IPS DF 6.9 (cell line): ENCODE measurements around the gene MCF2L.

Source experiments
- DNase-seq: peaks from one replicate; pipeline ENCODE4 v3.0.0-alpha.2; 2013; ENCODE audit warnings: low read depth, low spot score
- H3K27ac ChIP-seq: one replicate; pipeline ENCODE4 v1.5.1; 2013; ENCODE audit warnings: low read length, control low read depth
- H3K27me3 ChIP-seq: 2 replicates; pipeline ENCODE4 v1.6.1; 2013; ENCODE audit warnings: mild to moderate bottlenecking, low read length; ENCODE audit not compliant: control insufficient read depth, insufficient read depth
- H3K36me3 ChIP-seq: 2 replicates; pipeline ENCODE4 v1.6.1; 2013; ENCODE audit warnings: low read length; ENCODE audit not compliant: control insufficient read depth, insufficient read depth
- H3K4me1 ChIP-seq: 2 replicates; pipeline ENCODE4 v1.6.1; 2013; ENCODE audit warnings: low read length; ENCODE audit not compliant: control insufficient read depth, insufficient read depth
- H3K4me3 ChIP-seq: 2 replicates; pipeline ENCODE4 v1.5.1; 2013; ENCODE audit warnings: mild to moderate bottlenecking, low read length
- H3K9me3 ChIP-seq: 2 replicates; pipeline ENCODE4 v1.6.1; 2013; ENCODE audit warnings: low read length, inconsistent platforms; ENCODE audit not compliant: control insufficient read depth, insufficient read depth
- WGBS: extraction: QIAGEN DNeasy Blood & Tissue Kit; methylation state at CpG from one replicate; pipeline ENCODE4 v1.1.7; 2013; ENCODE audit warnings: mixed read lengths, missing lambda C conversion rate; ENCODE audit not compliant: insufficient read length, insufficient coverage; 5-methylcytosine and 5-hydroxymethylcytosine counted together

The MCF2L gene

DNA sequence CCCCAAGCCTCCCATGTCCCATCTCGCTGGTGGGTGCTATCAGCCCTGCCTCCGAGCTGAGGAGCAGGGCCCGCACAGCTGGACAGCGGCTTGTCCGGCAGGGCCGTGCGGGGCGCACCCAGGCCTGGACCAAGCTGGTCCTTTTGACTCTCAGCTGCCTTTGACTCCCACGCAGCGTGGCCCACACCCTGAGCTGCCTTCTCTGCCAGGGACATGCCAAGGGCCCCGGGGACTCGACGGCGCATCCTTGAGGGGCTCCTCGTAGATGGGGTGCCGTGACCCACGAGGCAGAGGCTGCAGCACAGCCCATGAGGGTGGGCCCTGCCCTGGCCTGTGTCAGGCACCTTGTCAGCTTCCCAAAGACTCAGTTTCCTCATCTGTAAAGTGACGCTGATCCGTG, 97.7 kb downstream of the MCF2L start:
- no peak overlapping the region for H3K4me3 ChIP-seq
- H3K36me3 ChIP-seq: 0 out of 2 replicates have a peak, but pooled peaks cover 2% of the 10 kb centered on the region
- DNase-seq: no peak
- WGBS: no CpG with 5 or more reads among the region's 19 CpGs
- no peaks in the 10 kb centered on the region for H3K27me3 ChIP-seq
- no peaks in the 10 kb centered on the region for H3K9me3 ChIP-seq
- H3K27ac ChIP-seq: no peak overlapping the region
- H3K4me1 ChIP-seq: no peaks in the 10 kb centered on the region; the same call in 1 of the 2 replicates

DNA sequence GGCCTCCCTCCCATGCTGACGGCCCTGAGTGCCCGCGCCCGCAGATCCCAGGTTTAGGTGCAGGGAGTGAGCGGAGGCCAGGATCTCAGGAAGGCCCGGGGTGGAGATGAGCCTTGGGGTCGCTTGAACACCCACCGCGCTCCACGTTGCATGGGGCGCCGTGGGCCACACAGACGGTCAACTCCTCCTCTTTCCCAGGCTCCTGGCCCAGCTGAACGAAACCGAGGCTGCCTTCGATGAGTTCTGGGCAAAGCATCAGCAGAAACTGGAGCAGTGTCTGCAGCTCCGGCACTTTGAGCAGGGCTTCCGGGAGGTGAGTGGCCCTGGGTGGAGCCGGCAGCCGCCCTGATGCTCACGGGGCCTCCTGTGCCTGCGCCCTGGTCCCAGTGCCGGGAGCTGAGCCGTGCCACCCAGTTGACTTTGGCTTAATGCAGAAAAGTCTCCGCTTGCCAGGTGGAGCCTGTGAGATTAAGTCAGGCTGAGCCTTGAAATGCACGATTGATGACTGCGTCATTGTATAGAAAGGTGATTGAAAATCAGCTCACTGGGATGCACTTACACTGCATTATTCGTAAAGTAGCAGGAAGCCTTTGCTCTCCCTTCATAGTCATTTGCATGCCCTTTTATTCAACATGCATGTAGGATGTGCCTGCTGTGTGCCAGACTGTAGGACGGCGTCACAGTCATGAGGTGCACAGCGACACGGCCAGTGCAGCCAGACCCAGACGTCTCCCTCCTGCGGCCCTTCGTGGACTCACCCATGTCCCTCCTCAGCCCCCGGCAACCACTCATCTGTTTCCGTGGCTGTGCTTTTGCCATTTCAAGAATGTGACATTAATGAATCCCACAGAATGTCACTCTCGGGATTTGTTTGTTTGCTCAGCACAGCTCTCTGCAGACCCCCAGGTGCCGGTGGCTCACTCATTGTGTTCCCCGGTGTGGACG, 101.1 kb downstream of the MCF2L start:
- H3K4me1 ChIP-seq: no peaks in the 10 kb centered on the region; the same call in 1 of the 2 replicates
- DNase-seq: no peak
- H3K9me3 ChIP-seq: no peaks in the 10 kb centered on the region
- no peak overlapping the region for H3K27ac ChIP-seq
- WGBS: no CpG with 5 or more reads among the region's 41 CpGs
- H3K4me3 ChIP-seq: no peak overlapping the region
- 0 out of 2 replicates have a peak, but pooled peaks cover 2% of the 10 kb centered on the region for H3K36me3 ChIP-seq
- H3K27me3 ChIP-seq: no peaks in the 10 kb centered on the region

DNA sequence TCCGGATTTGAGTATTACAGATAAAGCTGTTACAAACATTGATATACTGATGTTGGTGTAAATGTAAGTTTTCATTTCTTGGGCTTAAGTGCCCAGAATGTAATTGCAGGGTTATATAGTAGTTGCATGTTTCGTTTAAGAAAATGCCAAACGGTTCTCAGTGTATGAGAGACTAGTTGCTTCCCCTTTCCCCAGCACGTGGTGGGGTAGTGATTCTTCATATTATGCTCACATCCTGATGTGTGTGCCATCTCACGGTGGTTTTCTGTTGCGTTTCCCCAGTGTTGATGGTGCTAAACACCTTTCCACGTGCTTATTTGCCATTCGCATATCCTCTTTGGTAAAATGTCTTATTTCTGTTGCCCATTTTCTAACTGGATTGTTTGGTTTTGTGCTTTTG, 101.8 kb downstream of the MCF2L start:
- WGBS: no CpG with 5 or more reads among the region's 8 CpGs
- Histone ChIP-seq H3K4me1 (no peaks in the 10 kb centered on the region; the same call in 1 of the 2 replicates), H3K4me3 (no peak overlapping the region), H3K9me3 (no peaks in the 10 kb centered on the region), H3K27me3 (no peaks in the 10 kb centered on the region), H3K27ac (no peak overlapping the region), H3K36me3 (0 out of 2 replicates have a peak, but pooled peaks cover 2% of the 10 kb centered on the region)
- DNase-seq: no peak

DNA sequence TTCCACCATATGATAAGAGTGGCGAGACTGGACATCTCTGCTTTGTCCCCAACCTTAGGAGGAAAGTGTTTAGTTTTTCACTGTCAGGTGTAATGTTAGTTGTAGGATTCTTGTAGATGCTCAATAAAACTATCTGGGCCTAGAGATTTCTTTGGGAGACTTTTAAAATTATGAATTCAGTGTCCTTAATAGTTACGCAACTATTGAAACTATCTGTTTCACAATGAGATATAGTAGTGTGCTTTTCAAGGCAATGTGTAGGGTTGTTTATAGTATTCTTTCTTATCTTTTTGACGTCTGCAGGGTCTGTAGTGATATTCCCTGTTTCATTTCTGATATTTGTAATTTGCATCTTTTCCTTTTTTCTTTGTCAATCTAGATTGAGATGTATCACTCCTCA, 103.4 kb downstream of the MCF2L start:
- WGBS: no CpG with 5 or more reads among the region's 3 CpGs

DNA sequence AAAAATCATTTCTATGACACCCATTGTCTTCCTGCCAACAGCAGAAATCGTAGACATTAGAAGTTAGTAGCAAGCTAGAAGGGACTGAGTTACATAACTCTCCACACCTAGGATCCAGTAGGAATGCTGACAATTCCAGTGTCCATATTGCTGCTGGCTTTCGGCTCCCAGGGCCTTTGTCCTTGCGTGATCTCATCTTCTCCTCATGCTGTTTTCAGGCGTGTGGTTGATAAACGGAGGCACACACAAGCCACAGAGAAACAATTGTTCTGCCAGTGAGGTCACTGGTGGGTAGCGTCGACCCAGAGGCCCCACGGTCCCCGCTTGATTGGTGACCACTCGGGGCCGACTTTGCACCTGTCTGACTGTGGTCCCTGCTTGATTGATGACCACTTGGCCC, 104.9 kb downstream of the MCF2L start:
- H3K4me1 ChIP-seq: no peaks in the 10 kb centered on the region; the same call in 1 of the 2 replicates
- H3K27ac ChIP-seq: no peak overlapping the region
- H3K36me3 ChIP-seq: no peaks in the 10 kb centered on the region
- H3K4me3 ChIP-seq: no peak overlapping the region
- WGBS: no CpG with 5 or more reads among the region's 11 CpGs
- H3K27me3 ChIP-seq: no peaks in the 10 kb centered on the region
- H3K9me3 ChIP-seq: no peaks in the 10 kb centered on the region
- no peak for DNase-seq

More for the DNA sequence above, 103.4 kb downstream of the MCF2L start:
- Histone ChIP-seq H3K36me3 (no peaks in the 10 kb centered on the region), H3K4me3 (no peak overlapping the region), H3K4me1 (no peaks in the 10 kb centered on the region; the same call in 1 of the 2 replicates), H3K27ac (no peak overlapping the region), H3K27me3 (no peaks in the 10 kb centered on the region), H3K9me3 (no peaks in the 10 kb centered on the region)
- DNase-seq: no peak

DNA sequence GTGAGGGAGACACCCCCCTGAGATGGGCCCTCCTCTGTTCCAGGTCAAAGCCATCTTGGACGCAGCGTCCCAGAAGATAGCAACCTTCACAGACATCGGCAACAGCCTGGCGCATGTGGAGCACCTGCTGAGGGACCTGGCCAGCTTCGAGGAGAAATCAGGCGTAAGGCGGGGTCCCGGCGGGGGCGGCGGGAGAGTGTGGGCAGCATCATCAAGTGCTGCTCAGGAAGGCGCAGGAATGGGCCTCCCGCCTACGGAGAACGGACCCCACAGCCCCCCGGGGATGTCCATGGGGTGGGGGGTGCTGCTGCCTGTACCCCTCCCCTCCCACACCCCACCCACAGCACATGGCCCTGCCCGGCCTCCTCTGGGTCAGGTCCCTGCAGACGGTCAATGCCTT, 105.4 kb downstream of the MCF2L start:
- Histone ChIP-seq H3K4me3 (no peak overlapping the region), H3K27me3 (no peaks in the 10 kb centered on the region), H3K36me3 (no peaks in the 10 kb centered on the region), H3K9me3 (no peaks in the 10 kb centered on the region), H3K27ac (no peak overlapping the region), H3K4me1 (no peaks in the 10 kb centered on the region; the same call in 1 of the 2 replicates)
- DNase-seq: no peak
- WGBS: no CpG with 5 or more reads among the region's 18 CpGs

DNA sequence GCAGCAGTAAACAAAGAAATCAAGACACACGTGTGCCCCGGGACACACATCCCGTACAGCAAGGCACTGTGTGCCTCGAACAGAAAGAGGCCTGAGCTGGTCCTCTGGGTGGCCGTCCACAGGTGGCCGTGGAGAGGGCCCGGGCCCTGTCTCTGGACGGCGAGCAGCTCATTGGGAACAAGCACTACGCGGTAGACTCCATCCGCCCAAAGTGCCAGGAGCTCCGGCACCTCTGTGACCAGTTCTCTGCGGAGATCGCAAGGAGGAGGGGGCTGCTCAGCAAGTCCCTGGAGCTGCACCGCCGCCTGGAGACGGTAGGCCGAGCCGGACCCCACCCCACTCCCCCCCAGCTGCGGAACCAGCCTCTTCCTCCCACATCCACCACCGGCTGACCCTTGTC, 105.9 kb downstream of the MCF2L start:
- H3K27me3 ChIP-seq: no peaks in the 10 kb centered on the region
- H3K4me1 ChIP-seq: no peaks in the 10 kb centered on the region; the same call in 1 of the 2 replicates
- WGBS: no CpG with 5 or more reads among the region's 22 CpGs
- no peak overlapping the region for H3K27ac ChIP-seq
- DNase-seq: no peak
- H3K4me3 ChIP-seq: no peak overlapping the region
- H3K36me3 ChIP-seq: no peaks in the 10 kb centered on the region
- no peaks in the 10 kb centered on the region for H3K9me3 ChIP-seq

DNA sequence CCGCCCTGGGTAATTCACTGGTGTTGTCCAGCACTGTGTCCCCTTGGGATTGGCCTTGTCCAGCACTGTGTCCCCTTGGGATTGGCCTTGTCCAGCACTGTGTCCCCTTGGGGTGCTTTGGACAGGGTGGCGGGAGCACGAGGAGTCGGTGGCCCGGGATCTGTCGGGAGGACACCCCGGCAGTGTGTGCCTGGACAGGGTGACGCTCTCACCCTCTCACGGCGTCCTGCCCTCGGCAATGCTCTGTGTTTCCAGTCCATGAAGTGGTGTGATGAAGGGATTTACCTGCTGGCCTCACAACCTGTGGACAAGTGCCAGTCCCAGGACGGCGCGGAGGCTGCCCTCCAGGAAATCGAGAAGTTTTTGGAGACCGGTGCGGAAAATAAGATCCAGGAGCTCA, 106.7 kb downstream of the MCF2L start:
- no peaks in the 10 kb centered on the region for H3K4me1 ChIP-seq
- H3K9me3 ChIP-seq: no peaks in the 10 kb centered on the region
- no peak overlapping the region for H3K27ac ChIP-seq
- no peaks in the 10 kb centered on the region; the same call in 1 of the 2 replicates for H3K36me3 ChIP-seq
- no peak for DNase-seq
- no CpG with 5 or more reads among the region's 17 CpGs for WGBS
- H3K27me3 ChIP-seq: no peaks in the 10 kb centered on the region
- H3K4me3 ChIP-seq: no peak overlapping the region

DNA sequence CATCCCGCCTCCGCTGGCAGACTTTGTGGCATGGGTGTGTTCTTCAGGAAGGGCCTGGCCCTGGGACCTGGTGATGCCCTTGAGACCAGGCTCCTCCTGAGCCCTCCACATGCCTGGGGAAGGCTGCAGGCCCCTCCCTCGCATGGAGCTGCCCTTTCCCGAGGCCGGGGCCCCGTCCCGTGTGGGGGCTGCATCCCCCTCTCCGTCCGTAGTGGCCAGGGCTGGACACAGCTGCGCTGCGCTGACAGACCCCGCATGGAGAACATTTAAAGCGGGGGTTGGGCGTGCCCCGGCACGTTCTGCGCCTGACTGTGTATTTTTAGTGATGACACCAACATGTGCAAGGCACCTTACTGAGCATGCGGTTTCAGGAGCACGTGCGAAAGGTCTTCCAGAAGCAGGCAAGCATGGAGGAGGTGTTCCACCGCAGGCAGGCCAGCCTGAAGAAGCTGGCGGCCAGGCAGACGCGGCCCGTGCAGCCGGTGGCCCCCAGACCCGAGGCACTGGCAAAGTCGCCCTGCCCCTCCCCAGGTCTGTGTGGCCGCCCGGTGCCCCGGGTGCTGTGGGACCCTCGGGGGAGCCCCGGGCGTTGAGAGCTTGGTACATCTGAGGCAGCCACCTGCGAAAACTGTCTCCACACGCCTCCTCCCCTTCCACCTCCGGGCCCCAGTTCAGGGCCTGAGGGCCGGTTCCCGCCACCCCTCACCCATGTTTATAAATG, 107.8 kb downstream of the MCF2L start:
- Histone ChIP-seq H3K4me1 (no peaks in the 10 kb centered on the region), H3K27ac (no peak overlapping the region), H3K27me3 (no peaks in the 10 kb centered on the region), H3K9me3 (no peaks in the 10 kb centered on the region), H3K36me3 (no peaks in the 10 kb centered on the region; the same call in 1 of the 2 replicates), H3K4me3 (no peak overlapping the region)
- WGBS: no CpG with 5 or more reads among the region's 39 CpGs
- DNase-seq: no peak

DNA sequence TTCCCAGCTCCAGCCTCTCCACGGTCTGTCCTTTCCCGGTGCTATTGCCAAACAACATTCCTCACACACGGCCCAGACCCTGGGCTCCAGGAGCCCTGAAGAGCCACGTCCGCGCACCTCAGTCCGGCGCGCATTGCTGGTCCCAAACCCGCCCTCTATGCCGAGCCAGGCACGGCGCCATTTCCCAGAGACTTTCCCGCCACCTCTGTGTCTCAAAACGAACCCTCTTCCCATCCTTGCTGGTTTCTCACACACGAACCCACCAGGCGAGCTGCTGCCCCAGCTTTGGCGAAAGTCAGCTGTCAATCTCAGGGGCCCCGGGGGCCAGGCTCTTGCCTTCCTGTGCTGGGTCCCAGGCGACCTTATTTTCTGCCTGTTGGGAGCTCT, 108.5 kb downstream of the MCF2L start:
- Histone ChIP-seq H3K9me3 (no peaks in the 10 kb centered on the region), H3K4me3 (no peak overlapping the region), H3K27me3 (no peaks in the 10 kb centered on the region), H3K27ac (no peak overlapping the region), H3K4me1 (no peaks in the 10 kb centered on the region), H3K36me3 (no peaks in the 10 kb centered on the region; the same call in 1 of the 2 replicates)
- DNase-seq: no peak
- no CpG with 5 or more reads among the region's 20 CpGs for WGBS
